ENCODE data around the gene SMAD9.
"Not testable (repeated sequence)": the region's sequence is repeated elsewhere in the genome, so short reads cannot be mapped to it uniquely, and the experiment has no call there.

SMAD9 gene

DNA sequence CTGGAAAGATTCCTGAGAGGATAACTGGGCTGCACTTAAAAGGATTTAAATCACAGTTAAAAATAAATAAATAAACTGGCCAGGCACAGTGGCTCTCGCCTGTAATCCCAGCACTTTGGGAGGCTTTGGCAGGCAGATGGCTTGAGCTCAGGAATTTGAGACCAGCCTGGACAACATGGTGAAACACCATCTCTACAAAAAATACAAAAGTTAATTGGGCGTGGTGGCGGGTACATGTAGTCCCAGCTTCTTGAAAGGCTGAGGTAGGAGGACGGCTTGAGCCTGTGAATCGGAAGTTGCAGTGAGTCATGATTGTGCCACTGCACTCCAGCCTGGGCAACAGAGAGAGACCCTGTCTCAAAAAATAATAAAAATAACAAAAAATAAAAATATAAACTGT, 36.6 kb downstream of the SMAD9 start:
- H3K4me1 ChIP-seq (ENCODE audit: control insufficient read depth, insufficient read depth, low read length); H3K27me3 ChIP-seq (replicated peaks; ENCODE audit: control insufficient read depth, insufficient read depth, low read length); H3K36me3 ChIP-seq (ENCODE audit: control insufficient read depth, insufficient read depth, low read length, severe bottlenecking); H3K4me3 ChIP-seq (ENCODE audit: low read length); DNase-seq (ENCODE audit: low read depth); H3K9me3 ChIP-seq (ENCODE audit: control insufficient read depth, low read length); H3K9ac ChIP-seq (ENCODE audit: low read length): not testable (repeated sequence)

DNA sequence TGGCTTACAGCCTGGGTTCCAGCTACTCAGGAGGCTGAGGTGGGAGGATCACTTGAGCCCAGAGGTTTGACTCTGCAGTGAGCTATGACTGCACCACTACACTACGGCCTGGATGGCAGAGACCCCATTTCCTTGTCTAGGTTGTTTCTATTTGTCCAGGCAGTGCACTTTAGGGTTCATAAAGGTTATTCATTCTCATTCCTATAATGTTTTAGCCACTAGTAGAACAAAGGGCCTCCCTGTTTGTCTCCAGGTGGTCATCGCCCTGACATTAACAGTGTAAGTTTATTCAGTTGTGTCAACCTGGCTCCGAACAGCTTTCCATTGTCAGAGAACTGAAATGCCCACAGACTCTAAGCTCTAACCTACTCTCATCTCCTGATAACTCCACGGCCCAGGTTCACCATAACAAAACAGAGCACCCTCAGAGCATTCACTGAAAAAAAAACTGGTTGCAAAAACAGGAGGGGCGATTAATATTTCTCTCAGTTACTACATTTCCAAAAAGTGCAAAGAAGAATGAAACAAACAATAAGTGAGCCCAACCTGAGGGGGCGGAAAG, 37.1 kb downstream of the SMAD9 start:
- Histone ChIP-seq H3K27me3 (replicated peaks; ENCODE audit: control insufficient read depth, insufficient read depth, low read length) (no peaks in the 10 kb centered on the region), H3K4me3 (ENCODE audit: low read length) (no peak overlapping the region), H3K36me3 (ENCODE audit: control insufficient read depth, insufficient read depth, low read length, severe bottlenecking) (peaks cover 7% of the 10 kb centered on the region), H3K9me3 (ENCODE audit: control insufficient read depth, low read length) (no peaks in the 10 kb centered on the region), H3K4me1 (ENCODE audit: control insufficient read depth, insufficient read depth, low read length) (peaks cover 6% of the 10 kb centered on the region), H3K9ac (ENCODE audit: low read length) (no peak overlapping the region)
- DNase-seq (ENCODE audit: low read depth), result no peak

DNA sequence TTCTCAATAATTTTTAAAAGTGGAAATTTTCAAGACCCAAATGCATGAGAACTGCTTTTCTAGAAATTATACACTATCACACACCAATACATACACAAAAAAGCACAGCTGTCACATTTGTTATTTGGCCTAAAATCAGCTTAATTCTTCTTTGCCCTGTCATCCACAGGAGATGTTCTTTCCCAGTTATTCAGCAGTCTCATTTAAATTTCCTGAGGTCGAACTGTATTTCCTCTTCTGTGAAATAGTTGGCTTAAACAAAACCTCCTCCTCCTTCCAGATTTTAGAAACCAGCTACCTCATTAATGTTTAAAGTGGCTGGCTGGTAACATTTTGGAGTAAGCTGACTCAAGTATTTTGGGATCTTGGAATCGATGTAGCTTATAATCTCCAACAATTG, 39.1 kb downstream of the SMAD9 start:
- no peak overlapping the region for H3K9ac ChIP-seq (ENCODE audit: low read length)
- no peak overlapping the region for H3K4me3 ChIP-seq (ENCODE audit: low read length)
- peaks cover 7% of the 10 kb centered on the region for H3K36me3 ChIP-seq (ENCODE audit: control insufficient read depth, insufficient read depth, low read length, severe bottlenecking)
- H3K27me3 ChIP-seq (replicated peaks; ENCODE audit: control insufficient read depth, insufficient read depth, low read length), result no peaks in the 10 kb centered on the region
- H3K9me3 ChIP-seq (ENCODE audit: control insufficient read depth, low read length), result no peaks in the 10 kb centered on the region
- DNase-seq (ENCODE audit: low read depth), result peak; percentile 12
- peaks cover 6% of the 10 kb centered on the region for H3K4me1 ChIP-seq (ENCODE audit: control insufficient read depth, insufficient read depth, low read length)

DNA sequence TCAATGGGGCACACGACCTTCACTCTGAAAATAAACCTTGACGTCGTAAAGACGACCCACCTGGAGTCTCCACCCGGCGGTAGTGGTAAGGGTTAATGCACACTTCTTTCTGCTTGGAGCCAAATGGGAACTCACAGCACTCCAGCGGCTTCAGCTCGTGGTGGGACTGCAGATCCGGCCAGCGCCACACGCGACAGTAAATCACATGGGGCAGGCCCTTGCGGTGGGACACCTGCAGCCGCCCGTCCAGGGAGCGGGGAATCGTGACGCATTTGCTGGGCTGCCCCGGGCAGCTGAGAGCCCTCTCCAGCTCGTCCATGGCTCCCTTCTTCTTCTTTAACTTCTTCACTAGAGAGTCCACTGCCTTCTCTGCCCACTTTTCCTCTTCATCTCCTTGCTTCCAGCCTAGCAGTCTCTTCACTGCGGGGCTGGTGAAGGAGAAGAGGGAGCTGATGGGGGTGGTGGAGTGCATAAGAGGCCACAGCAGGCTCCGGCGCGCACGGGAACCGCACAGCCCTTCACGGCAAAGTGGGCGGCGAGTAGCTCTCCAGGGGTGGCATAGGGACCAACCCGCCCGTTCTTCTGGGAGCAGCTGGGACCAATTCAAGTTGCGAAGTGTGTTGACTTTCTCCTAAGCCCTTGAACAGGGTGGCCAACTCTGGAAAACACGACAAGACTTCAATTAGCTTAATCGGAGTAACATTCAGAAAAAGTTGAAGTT, 40.7 kb downstream of the SMAD9 start:
- no peak for DNase-seq (ENCODE audit: low read depth)
- H3K4me1 ChIP-seq (ENCODE audit: control insufficient read depth, insufficient read depth, low read length), result peaks cover 6% of the 10 kb centered on the region
- no peaks in the 10 kb centered on the region for H3K9me3 ChIP-seq (ENCODE audit: control insufficient read depth, low read length)
- no peaks in the 10 kb centered on the region for H3K27me3 ChIP-seq (replicated peaks; ENCODE audit: control insufficient read depth, insufficient read depth, low read length)
- no peak overlapping the region for H3K9ac ChIP-seq (ENCODE audit: low read length)
- H3K36me3 ChIP-seq (ENCODE audit: control insufficient read depth, insufficient read depth, low read length, severe bottlenecking), result peaks cover 7% of the 10 kb centered on the region
- H3K4me3 ChIP-seq (ENCODE audit: low read length), result no peak overlapping the region

DNA sequence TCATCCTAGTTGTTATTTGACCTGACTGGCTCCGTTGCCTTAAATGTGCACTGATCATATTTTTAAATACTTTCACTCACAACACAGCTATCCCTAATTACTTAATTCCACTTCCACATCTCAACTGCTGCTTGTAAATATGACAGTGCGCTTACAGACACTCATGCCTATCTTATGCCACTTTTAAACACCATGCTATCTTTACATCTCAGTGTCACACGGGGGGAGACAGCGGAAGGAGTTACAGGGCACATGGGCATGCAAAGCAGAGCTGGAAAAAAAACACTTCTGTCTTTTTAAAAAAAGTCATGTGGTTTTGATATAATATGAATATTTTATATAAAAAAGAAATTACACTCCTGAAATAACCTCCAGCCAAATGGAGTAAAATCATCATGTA, 44.1 kb downstream of the SMAD9 start:
- no peak overlapping the region for H3K4me3 ChIP-seq (ENCODE audit: low read length)
- H3K27me3 ChIP-seq (replicated peaks; ENCODE audit: control insufficient read depth, insufficient read depth, low read length), result no peaks in the 10 kb centered on the region
- DNase-seq (ENCODE audit: low read depth), result no peak
- H3K36me3 ChIP-seq (ENCODE audit: control insufficient read depth, insufficient read depth, low read length, severe bottlenecking), result peaks cover 19% of the 10 kb centered on the region
- peaks cover 2% of the 10 kb centered on the region for H3K4me1 ChIP-seq (ENCODE audit: control insufficient read depth, insufficient read depth, low read length)
- no peaks in the 10 kb centered on the region for H3K9me3 ChIP-seq (ENCODE audit: control insufficient read depth, low read length)
- H3K9ac ChIP-seq (ENCODE audit: low read length), result no peak overlapping the region

DNA sequence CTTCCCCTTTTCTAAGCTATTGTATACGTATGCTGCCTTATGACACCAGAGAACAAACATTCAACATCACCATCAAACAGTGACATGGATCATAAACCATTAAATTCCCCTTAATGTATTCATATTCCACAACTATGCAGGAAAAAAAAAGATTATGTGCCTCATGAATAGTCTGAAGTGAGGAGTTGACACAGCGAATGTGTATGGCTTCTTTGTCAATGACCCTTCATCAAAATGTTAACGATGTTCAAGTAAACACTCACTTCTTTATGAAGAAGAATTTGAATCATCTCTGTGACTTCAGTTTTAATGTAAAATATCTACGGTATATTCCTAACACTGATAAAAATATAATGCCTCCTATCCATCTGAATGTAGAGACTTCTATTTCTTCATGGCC, 44.6 kb downstream of the SMAD9 start:
- no peak for DNase-seq (ENCODE audit: low read depth)
- Histone ChIP-seq H3K4me1 (ENCODE audit: control insufficient read depth, insufficient read depth, low read length) (peaks cover 2% of the 10 kb centered on the region), H3K4me3 (ENCODE audit: low read length) (no peak overlapping the region), H3K9me3 (ENCODE audit: control insufficient read depth, low read length) (no peaks in the 10 kb centered on the region), H3K27me3 (replicated peaks; ENCODE audit: control insufficient read depth, insufficient read depth, low read length) (no peaks in the 10 kb centered on the region), H3K36me3 (ENCODE audit: control insufficient read depth, insufficient read depth, low read length, severe bottlenecking) (peaks cover 19% of the 10 kb centered on the region), H3K9ac (ENCODE audit: low read length) (no peak overlapping the region)

DNA sequence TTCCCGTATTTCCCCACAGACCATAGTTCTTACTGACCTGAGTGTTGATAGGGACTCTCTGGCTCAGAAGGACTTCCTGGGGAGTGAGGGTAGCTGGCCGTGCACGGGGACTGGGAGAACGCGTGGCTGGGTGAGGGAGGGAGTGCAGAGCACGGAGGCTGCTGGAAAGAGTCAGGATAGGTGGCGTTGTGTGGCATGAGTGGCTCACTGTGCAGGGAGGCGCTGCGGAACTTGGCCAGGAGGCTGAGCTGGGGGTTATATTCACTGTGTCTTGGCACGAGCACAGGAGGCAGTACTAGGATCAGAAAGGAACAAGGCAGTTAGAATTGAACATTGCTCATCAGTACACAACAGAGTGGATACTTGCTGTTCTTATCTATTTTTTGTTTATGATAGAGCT, 47.4 kb downstream of the SMAD9 start:
- Histone ChIP-seq H3K36me3 (ENCODE audit: control insufficient read depth, insufficient read depth, low read length, severe bottlenecking) (peaks cover 12% of the 10 kb centered on the region), H3K4me1 (ENCODE audit: control insufficient read depth, insufficient read depth, low read length) (no peaks in the 10 kb centered on the region)
- no peak for DNase-seq (ENCODE audit: low read depth)

DNA sequence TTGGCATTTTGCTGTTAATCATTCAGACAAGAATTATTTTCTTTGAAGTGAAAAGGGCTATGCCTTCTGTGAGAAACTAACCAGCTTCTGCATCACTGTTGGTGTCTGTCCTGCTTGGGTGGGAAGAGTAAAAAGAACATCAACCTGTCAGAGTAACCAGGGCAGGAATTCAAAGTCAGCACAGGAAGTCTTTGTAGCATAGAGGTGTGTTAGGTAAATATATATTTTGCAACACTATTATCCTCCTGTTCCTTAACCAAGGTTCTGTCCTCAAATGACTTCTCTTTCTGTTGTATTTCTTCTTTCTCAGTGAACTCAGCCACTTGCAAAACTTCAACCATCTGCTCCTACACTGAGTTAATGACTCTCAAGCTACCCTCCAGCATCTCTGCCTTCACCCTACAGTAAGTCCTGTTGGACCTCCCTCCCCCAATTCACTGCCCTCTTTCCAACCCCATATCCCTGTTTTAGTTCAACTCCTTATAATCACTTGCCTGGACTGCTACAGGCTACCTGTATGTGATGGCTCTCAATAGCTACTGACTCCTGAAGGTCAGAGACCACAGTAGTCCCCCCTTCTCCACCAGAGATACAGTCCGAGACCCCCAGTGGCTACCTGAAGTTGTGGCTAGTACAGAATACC, 49.9 kb downstream of the SMAD9 start:
- no peak for DNase-seq (ENCODE audit: low read depth)

More for the DNA sequence above, 47.4 kb downstream of the SMAD9 start:
- no peaks in the 10 kb centered on the region for H3K9me3 ChIP-seq (ENCODE audit: control insufficient read depth, low read length)
- no peak overlapping the region for H3K9ac ChIP-seq (ENCODE audit: low read length)
- H3K27me3 ChIP-seq (replicated peaks; ENCODE audit: control insufficient read depth, insufficient read depth, low read length), result no peaks in the 10 kb centered on the region
- H3K4me3 ChIP-seq (ENCODE audit: low read length), result no peak overlapping the region

DNA sequence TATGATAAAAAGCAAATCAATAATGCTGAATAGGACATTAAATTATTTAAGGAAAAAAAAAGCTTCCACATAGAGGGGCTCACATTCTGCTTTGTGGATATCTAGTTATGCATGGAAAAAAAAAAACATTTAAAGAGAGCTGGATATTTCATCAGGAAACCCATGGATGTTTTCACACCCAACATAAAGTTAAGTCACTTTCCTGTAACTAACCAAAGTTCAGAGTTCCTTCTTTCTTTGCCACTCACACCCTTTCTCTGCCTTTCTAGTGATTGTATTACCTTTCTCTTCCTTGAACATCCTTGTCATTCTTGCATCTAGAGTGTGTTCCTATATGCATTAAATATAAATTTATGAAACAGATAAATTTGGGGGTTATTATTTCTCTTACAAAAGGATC, 53.8 kb downstream of the SMAD9 start:
- Histone ChIP-seq H3K9ac (ENCODE audit: low read length) (no peak overlapping the region), H3K27me3 (replicated peaks; ENCODE audit: control insufficient read depth, insufficient read depth, low read length) (no peaks in the 10 kb centered on the region), H3K4me3 (ENCODE audit: low read length) (no peak overlapping the region), H3K4me1 (ENCODE audit: control insufficient read depth, insufficient read depth, low read length) (no peaks in the 10 kb centered on the region), H3K36me3 (ENCODE audit: control insufficient read depth, insufficient read depth, low read length, severe bottlenecking) (peaks cover 21% of the 10 kb centered on the region), H3K9me3 (ENCODE audit: control insufficient read depth, low read length) (no peaks in the 10 kb centered on the region)
- DNase-seq (ENCODE audit: low read depth), result no peak

More for the DNA sequence above, 49.9 kb downstream of the SMAD9 start:
- H3K9me3 ChIP-seq (ENCODE audit: control insufficient read depth, low read length), result no peaks in the 10 kb centered on the region
- no peaks in the 10 kb centered on the region for H3K4me1 ChIP-seq (ENCODE audit: control insufficient read depth, insufficient read depth, low read length)
- no peaks in the 10 kb centered on the region for H3K27me3 ChIP-seq (replicated peaks; ENCODE audit: control insufficient read depth, insufficient read depth, low read length)
- H3K36me3 ChIP-seq (ENCODE audit: control insufficient read depth, insufficient read depth, low read length, severe bottlenecking), result peaks cover 22% of the 10 kb centered on the region
- H3K4me3 ChIP-seq (ENCODE audit: low read length), result no peak overlapping the region
- H3K9ac ChIP-seq (ENCODE audit: low read length), result no peak overlapping the region

DNA sequence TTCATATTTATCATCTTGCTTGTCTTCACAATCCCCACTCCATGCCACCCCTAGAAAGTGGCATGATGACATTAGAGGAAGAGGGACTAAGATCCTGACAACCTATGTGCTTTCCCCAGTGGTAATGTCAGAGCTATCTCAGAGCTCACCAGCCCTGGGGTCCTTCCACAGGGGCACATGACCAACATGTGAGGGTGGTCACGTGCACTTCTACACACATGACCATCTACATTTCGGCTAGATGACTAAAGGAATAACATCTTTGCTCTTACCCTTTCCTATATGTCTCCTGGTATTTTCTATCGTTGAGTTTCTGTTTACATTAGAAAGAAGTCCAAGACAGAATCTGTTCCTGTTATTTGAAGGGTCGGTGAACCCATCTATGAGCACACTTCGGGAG, 54.8 kb downstream of the SMAD9 start:
- Histone ChIP-seq H3K9ac (ENCODE audit: low read length) (no peak overlapping the region), H3K4me1 (ENCODE audit: control insufficient read depth, insufficient read depth, low read length) (no peaks in the 10 kb centered on the region), H3K9me3 (ENCODE audit: control insufficient read depth, low read length) (no peaks in the 10 kb centered on the region), H3K4me3 (ENCODE audit: low read length) (no peak overlapping the region), H3K36me3 (ENCODE audit: control insufficient read depth, insufficient read depth, low read length, severe bottlenecking) (peaks cover 21% of the 10 kb centered on the region), H3K27me3 (replicated peaks; ENCODE audit: control insufficient read depth, insufficient read depth, low read length) (no peaks in the 10 kb centered on the region)
- no peak for DNase-seq (ENCODE audit: low read depth)

DNA sequence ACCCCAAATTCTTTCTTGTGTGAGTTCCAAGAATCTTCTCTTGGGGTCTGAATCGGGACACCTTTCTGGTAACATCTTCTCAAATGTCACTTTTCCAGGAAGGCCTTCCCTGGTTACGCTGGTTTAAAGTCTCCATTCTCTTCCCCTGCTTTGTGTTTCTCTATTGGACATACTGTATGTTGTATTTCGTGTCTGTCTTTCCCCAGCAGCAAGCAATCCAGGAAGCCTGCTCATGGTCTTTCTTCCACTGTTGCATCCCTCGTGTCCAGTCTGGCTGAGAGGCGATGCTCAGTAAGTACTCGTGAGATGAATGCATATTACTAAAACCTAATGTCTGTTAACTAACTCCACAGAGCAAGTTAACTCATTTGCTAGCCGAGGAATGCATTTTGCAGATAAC, 57.3 kb downstream of the SMAD9 start:
- Histone ChIP-seq H3K4me1 (ENCODE audit: control insufficient read depth, insufficient read depth, low read length) (no peaks in the 10 kb centered on the region), H3K9ac (ENCODE audit: low read length) (no peak overlapping the region), H3K27me3 (replicated peaks; ENCODE audit: control insufficient read depth, insufficient read depth, low read length) (no peaks in the 10 kb centered on the region), H3K36me3 (ENCODE audit: control insufficient read depth, insufficient read depth, low read length, severe bottlenecking) (peaks cover 21% of the 10 kb centered on the region), H3K4me3 (ENCODE audit: low read length) (no peak overlapping the region), H3K9me3 (ENCODE audit: control insufficient read depth, low read length) (no peaks in the 10 kb centered on the region)
- no peak for DNase-seq (ENCODE audit: low read depth)

Measured in adipocyte (in vitro differentiated cells).